HEK293 (cell line): ENCODE results near the gene HMMR.

Experiments used
- BCL11B ChIP-seq: fragments of 450-650 bp; formaldehyde crosslinking; IDR thresholded peaks from 2 replicates; pipeline ENCODE4 v1.5.1; 2016; ENCODE audit warnings: low read depth, missing biosample characterization, missing genetic modification characterization
- GFI1B ChIP-seq: fragments of 450-650 bp; formaldehyde crosslinking; IDR thresholded peaks from 2 replicates; pipeline ENCODE4 v1.5.1; 2016; ENCODE audit warnings: missing biosample characterization, missing genetic modification characterization
- GLI2 ChIP-seq: fragments of 450-650 bp; formaldehyde crosslinking; IDR thresholded peaks from 2 replicates; pipeline ENCODE4; 2017; ENCODE audit warnings: missing biosample characterization, missing genetic modification characterization, low read depth, borderline replicate concordance
- GLIS2 ChIP-seq: fragments of 450-650 bp; formaldehyde crosslinking; IDR thresholded peaks from 2 replicates; pipeline ENCODE4 v1.5.1; 2016; ENCODE audit warnings: missing biosample characterization, missing genetic modification characterization
- MEIS1 ChIP-seq: sonication (generic); formaldehyde crosslinking; IDR thresholded peaks from 2 replicates; pipeline ENCODE4 v1.8.1; 2022; ENCODE audit warnings: missing genetic modification reagents, mild to moderate bottlenecking, borderline replicate concordance
- MZF1 ChIP-seq: fragments of 450-650 bp; formaldehyde crosslinking; IDR thresholded peaks from 2 replicates; pipeline ENCODE4 v1.5.1; 2017; ENCODE audit warnings: missing biosample characterization, missing genetic modification characterization, borderline replicate concordance
- OVOL3 ChIP-seq: fragments of 450-650 bp; formaldehyde crosslinking; IDR thresholded peaks from 2 replicates; pipeline ENCODE4 v1.5.1; 2016; ENCODE audit warnings: missing biosample characterization, missing genetic modification characterization
- TRIM28 ChIP-seq: IDR thresholded peaks from 2 replicates; pipeline ENCODE4 v1.6.1; 2011; ENCODE audit warnings: low read length, control low read depth, borderline replicate concordance
- WT1 ChIP-seq: fragments of 450-650 bp; formaldehyde crosslinking; IDR thresholded peaks from 2 replicates; pipeline ENCODE4 v1.5.1; 2016; ENCODE audit warnings: missing biosample characterization, missing genetic modification characterization
- ZBTB1 ChIP-seq: fragments of 450-650 bp; formaldehyde crosslinking; IDR thresholded peaks from 2 replicates; pipeline ENCODE4 v1.5.1; 2016; ENCODE audit warnings: missing biosample characterization, missing genetic modification characterization
- ZBTB17 ChIP-seq: fragments of 450-650 bp; formaldehyde crosslinking; IDR thresholded peaks from 2 replicates; pipeline ENCODE4 v1.5.1; 2016; ENCODE audit warnings: missing biosample characterization, missing genetic modification characterization
- ZEB2 ChIP-seq: fragments of 450-650 bp; formaldehyde crosslinking; IDR thresholded peaks from 2 replicates; pipeline ENCODE4 v1.5.1; 2016; ENCODE audit warnings: missing biosample characterization, missing genetic modification characterization
- ZIC2 ChIP-seq: fragments of 450-650 bp; formaldehyde crosslinking; IDR thresholded peaks from 2 replicates; pipeline ENCODE4 v1.5.1; 2016; ENCODE audit warnings: missing biosample characterization, missing genetic modification characterization
- ZNF112 ChIP-seq: fragments of 450-650 bp; formaldehyde crosslinking; IDR thresholded peaks from 2 replicates; pipeline ENCODE4 v1.5.0; 2017; ENCODE audit warnings: missing biosample characterization, missing genetic modification characterization
- ZNF132 ChIP-seq: fragments of 450-650 bp; formaldehyde crosslinking; IDR thresholded peaks from 2 replicates; pipeline ENCODE4 v1.5.1; 2017; ENCODE audit warnings: missing biosample characterization, missing genetic modification characterization, borderline replicate concordance
- ZNF214 ChIP-seq: fragments of 450-650 bp; formaldehyde crosslinking; IDR thresholded peaks from 2 replicates; pipeline ENCODE4 v1.5.1; 2017; ENCODE audit warnings: missing biosample characterization, mild to moderate bottlenecking, missing genetic modification characterization, borderline replicate concordance
- ZNF266 ChIP-seq: fragments of 450-650 bp; formaldehyde crosslinking; IDR thresholded peaks from 2 replicates; pipeline ENCODE4 v1.5.1; 2016; ENCODE audit warnings: missing biosample characterization, missing genetic modification characterization, low read depth
- ZNF391 ChIP-seq: fragments of 450-650 bp; formaldehyde crosslinking; IDR thresholded peaks from 2 replicates; pipeline ENCODE4 v1.5.1; 2016; ENCODE audit warnings: low read depth, missing biosample characterization, missing genetic modification characterization, borderline replicate concordance
- ZNF423 ChIP-seq: fragments of 450-650 bp; formaldehyde crosslinking; IDR thresholded peaks from 2 replicates; pipeline ENCODE4 v1.5.1; 2016; ENCODE audit warnings: missing biosample characterization, missing genetic modification characterization
- ZNF473 ChIP-seq: fragments of 450-650 bp; formaldehyde crosslinking; IDR thresholded peaks from 2 replicates; pipeline ENCODE4 v1.5.1; 2017; ENCODE audit warnings: missing biosample characterization, missing genetic modification characterization
- ZNF558 ChIP-seq: fragments of 450-650 bp; formaldehyde crosslinking; IDR thresholded peaks from 2 replicates; pipeline ENCODE4 v1.5.1; 2016; ENCODE audit warnings: missing biosample characterization, missing genetic modification characterization
- ZNF560 ChIP-seq: fragments of 450-650 bp; formaldehyde crosslinking; IDR thresholded peaks from 2 replicates; pipeline ENCODE4 v1.5.1; 2017; ENCODE audit warnings: missing biosample characterization, missing genetic modification characterization, borderline replicate concordance
- ZNF660 ChIP-seq: fragments of 450-650 bp; IDR thresholded peaks from 2 replicates; pipeline ENCODE4 v1.5.1; 2018; ENCODE audit warnings: missing biosample characterization, mild to moderate bottlenecking, missing genetic modification characterization
- ZNF677 ChIP-seq: fragments of 450-650 bp; IDR thresholded peaks from 2 replicates; pipeline ENCODE4 v1.5.0; 2018; ENCODE audit warnings: missing biosample characterization, mild to moderate bottlenecking, missing genetic modification characterization, moderate library complexity
- ZNF830 ChIP-seq: fragments of 450-650 bp; IDR thresholded peaks from 2 replicates; pipeline ENCODE4 v1.5.0; 2018; ENCODE audit warnings: missing biosample characterization, missing genetic modification characterization, low read depth, mild to moderate bottlenecking, moderate library complexity
- ZNF843 ChIP-seq: fragments of 450-650 bp; formaldehyde crosslinking; IDR thresholded peaks from 2 replicates; pipeline ENCODE4 v1.5.1; 2016; ENCODE audit warnings: missing biosample characterization, missing genetic modification characterization
- TF ChIP-seq, protein P1 (sequence below): fragments of 450-650 bp; formaldehyde crosslinking; IDR thresholded peaks from 2 replicates; pipeline ENCODE4 v1.5.1; 2017; ENCODE audit warnings: missing biosample characterization, missing genetic modification characterization
- TF ChIP-seq, protein P2 (sequence below): fragments of 450-650 bp; formaldehyde crosslinking; IDR thresholded peaks from 2 replicates; pipeline ENCODE4 v1.5.1; 2017; ENCODE audit warnings: missing biosample characterization, missing genetic modification characterization
- TF ChIP-seq, protein P3 (sequence below): fragments of 450-650 bp; formaldehyde crosslinking; IDR thresholded peaks from 2 replicates; pipeline ENCODE4 v1.5.1; 2016; ENCODE audit warnings: missing biosample characterization, missing genetic modification characterization
- TF ChIP-seq, protein P4 (sequence below): fragments of 450-650 bp; formaldehyde crosslinking; IDR thresholded peaks from 2 replicates; pipeline ENCODE4 v1.5.1; 2016; ENCODE audit warnings: missing biosample characterization, missing genetic modification characterization
- TF ChIP-seq, protein P5 (sequence below): fragments of 450-650 bp; IDR thresholded peaks from 2 replicates; pipeline ENCODE4 v1.5.1; 2018; ENCODE audit warnings: missing biosample characterization, missing genetic modification characterization
- TF ChIP-seq, protein P6 (sequence below): fragments of 450-650 bp; formaldehyde crosslinking; IDR thresholded peaks from 2 replicates; pipeline ENCODE4 v1.5.0; 2017; ENCODE audit warnings: missing biosample characterization, missing genetic modification characterization, borderline replicate concordance

HMMR gene

DNA sequence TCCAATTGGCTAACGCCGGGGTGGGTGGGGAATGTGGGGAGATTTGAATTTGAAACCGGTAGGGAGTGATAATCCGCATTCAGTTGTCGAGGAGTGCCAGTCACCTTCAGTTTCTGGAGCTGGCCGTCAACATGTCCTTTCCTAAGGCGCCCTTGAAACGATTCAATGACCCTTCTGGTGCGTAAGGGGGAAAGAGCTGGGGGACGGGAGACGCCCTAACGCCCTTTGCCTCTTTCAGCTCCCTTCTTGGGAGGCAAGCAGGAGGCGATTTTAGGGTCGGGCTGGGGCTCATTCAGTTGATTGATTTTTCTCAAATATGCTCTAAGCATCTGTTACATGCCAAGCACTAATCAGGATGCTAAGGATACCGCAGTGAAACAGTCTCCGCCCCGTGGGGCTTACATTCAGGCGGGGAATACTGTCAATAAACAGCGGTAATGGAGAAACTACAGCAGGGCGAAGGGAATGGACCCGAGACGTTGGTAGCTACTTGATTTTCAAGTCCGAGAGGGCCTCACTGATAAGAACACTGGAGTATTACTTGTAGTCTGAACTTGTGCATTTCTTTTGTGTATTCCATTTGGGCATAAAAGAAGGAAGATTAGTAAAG lies at the start of gene HMMR (continued):
- TF ChIP-seq ZNF132 (tag by site-specific recombination) = no peak
- TF ChIP-seq ZNF560 (tag by site-specific recombination) = no peak
- TF ChIP-seq ZNF843 (tag by site-specific recombination) = no peak
- no peak for TF ChIP-seq ZNF112 (tag by site-specific recombination)
- no peak for TF ChIP-seq ZNF266
- TF ChIP-seq ZBTB17 (tag by site-specific recombination) = no peak
- TF ChIP-seq BCL11B (tag by site-specific recombination) = no peak
- 0 out of 2 replicates have a peak, but pooled peaks have one; percentile 9 for TF ChIP-seq ZNF660
- TF ChIP-seq ZEB2 = no peak
- TF ChIP-seq ZIC2 (tag by site-specific recombination) = no peak
- no peak for TF ChIP-seq OVOL3 (tag by site-specific recombination)
- no peak for TF ChIP-seq ZNF473 (tag by site-specific recombination)
- TF ChIP-seq, protein P1, sequence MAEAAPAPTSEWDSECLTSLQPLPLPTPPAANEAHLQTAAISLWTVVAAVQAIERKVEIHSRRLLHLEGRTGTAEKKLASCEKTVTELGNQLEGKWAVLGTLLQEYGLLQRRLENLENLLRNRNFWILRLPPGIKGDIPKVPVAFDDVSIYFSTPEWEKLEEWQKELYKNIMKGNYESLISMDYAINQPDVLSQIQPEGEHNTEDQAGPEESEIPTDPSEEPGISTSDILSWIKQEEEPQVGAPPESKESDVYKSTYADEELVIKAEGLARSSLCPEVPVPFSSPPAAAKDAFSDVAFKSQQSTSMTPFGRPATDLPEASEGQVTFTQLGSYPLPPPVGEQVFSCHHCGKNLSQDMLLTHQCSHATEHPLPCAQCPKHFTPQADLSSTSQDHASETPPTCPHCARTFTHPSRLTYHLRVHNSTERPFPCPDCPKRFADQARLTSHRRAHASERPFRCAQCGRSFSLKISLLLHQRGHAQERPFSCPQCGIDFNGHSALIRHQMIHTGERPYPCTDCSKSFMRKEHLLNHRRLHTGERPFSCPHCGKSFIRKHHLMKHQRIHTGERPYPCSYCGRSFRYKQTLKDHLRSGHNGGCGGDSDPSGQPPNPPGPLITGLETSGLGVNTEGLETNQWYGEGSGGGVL (tag by site-specific recombination) = no peak
- TF ChIP-seq, protein P2, sequence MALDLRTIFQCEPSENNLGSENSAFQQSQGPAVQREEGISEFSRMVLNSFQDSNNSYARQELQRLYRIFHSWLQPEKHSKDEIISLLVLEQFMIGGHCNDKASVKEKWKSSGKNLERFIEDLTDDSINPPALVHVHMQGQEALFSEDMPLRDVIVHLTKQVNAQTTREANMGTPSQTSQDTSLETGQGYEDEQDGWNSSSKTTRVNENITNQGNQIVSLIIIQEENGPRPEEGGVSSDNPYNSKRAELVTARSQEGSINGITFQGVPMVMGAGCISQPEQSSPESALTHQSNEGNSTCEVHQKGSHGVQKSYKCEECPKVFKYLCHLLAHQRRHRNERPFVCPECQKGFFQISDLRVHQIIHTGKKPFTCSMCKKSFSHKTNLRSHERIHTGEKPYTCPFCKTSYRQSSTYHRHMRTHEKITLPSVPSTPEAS = no peak
- TF ChIP-seq, protein P3, sequence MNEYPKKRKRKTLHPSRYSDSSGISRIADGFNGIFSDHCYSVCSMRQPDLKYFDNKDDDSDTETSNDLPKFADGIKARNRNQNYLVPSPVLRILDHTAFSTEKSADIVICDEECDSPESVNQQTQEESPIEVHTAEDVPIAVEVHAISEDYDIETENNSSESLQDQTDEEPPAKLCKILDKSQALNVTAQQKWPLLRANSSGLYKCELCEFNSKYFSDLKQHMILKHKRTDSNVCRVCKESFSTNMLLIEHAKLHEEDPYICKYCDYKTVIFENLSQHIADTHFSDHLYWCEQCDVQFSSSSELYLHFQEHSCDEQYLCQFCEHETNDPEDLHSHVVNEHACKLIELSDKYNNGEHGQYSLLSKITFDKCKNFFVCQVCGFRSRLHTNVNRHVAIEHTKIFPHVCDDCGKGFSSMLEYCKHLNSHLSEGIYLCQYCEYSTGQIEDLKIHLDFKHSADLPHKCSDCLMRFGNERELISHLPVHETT (tag by site-specific recombination) = no peak
- TF ChIP-seq, protein P4, sequence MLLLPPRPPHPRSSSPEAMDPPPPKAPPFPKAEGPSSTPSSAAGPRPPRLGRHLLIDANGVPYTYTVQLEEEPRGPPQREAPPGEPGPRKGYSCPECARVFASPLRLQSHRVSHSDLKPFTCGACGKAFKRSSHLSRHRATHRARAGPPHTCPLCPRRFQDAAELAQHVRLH (tag by site-specific recombination) = 0 out of 2 replicates have a peak, but pooled peaks have one; percentile 15
- TF ChIP-seq MZF1 (tag by site-specific recombination) = 0 out of 2 replicates have a peak, but pooled peaks have one; percentile 19
- TF ChIP-seq ZNF677 = no peak
- no peak for TF ChIP-seq ZNF214 (tag by site-specific recombination)
- TF ChIP-seq ZNF423 (tag by site-specific recombination) = no peak
- peak; percentile 42 for TF ChIP-seq WT1
- no peak for TF ChIP-seq ZBTB1 (tag by site-specific recombination)
- no peak for TF ChIP-seq GFI1B (tag by site-specific recombination)
- TF ChIP-seq, protein P5, sequence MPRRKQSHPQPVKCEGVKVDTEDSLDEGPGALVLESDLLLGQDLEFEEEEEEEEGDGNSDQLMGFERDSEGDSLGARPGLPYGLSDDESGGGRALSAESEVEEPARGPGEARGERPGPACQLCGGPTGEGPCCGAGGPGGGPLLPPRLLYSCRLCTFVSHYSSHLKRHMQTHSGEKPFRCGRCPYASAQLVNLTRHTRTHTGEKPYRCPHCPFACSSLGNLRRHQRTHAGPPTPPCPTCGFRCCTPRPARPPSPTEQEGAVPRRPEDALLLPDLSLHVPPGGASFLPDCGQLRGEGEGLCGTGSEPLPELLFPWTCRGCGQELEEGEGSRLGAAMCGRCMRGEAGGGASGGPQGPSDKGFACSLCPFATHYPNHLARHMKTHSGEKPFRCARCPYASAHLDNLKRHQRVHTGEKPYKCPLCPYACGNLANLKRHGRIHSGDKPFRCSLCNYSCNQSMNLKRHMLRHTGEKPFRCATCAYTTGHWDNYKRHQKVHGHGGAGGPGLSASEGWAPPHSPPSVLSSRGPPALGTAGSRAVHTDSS (tag by site-specific recombination) = no peak
- TF ChIP-seq GLI2 = no peak
- no peak for TF ChIP-seq ZNF391 (tag by site-specific recombination)
- TF ChIP-seq ZNF558 (tag by site-specific recombination) = no peak
- no peak for TF ChIP-seq TRIM28
- TF ChIP-seq GLIS2 (tag by site-specific recombination) = no peak
- TF ChIP-seq ZNF830 (tag by site-specific recombination) = no peak
- no peak for TF ChIP-seq MEIS1 (CRISPR knock-in tag)
- TF ChIP-seq, protein P6, sequence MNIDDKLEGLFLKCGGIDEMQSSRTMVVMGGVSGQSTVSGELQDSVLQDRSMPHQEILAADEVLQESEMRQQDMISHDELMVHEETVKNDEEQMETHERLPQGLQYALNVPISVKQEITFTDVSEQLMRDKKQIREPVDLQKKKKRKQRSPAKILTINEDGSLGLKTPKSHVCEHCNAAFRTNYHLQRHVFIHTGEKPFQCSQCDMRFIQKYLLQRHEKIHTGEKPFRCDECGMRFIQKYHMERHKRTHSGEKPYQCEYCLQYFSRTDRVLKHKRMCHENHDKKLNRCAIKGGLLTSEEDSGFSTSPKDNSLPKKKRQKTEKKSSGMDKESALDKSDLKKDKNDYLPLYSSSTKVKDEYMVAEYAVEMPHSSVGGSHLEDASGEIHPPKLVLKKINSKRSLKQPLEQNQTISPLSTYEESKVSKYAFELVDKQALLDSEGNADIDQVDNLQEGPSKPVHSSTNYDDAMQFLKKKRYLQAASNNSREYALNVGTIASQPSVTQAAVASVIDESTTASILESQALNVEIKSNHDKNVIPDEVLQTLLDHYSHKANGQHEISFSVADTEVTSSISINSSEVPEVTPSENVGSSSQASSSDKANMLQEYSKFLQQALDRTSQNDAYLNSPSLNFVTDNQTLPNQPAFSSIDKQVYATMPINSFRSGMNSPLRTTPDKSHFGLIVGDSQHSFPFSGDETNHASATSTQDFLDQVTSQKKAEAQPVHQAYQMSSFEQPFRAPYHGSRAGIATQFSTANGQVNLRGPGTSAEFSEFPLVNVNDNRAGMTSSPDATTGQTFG = no peak
